CD14-positive monocyte (primary cell): ENCODE measurements around the gene CPSF6. TPM values are rescaled to one million over a fixed set of nuclear protein-coding genes. Genes with fewer than 3 reads are reported as not detected.

Experiments
- DNase-seq, 3 donors: peaks; one replicate each; pipeline ENCODE4 v3.0.0-alpha.2; 2011 to 2022
- H2AFZ ChIP-seq: 2 replicates; pipeline ENCODE4 v1.6.0; 2012; ENCODE audit warnings: mild to moderate bottlenecking, low read depth, low read length, inconsistent platforms; ENCODE audit not compliant: insufficient read depth, poor library complexity, severe bottlenecking
- H3K27ac ChIP-seq, 2 donors: 1 replicate in 1 of 2; 2 replicates in 1 of 2; pipeline ENCODE4 v1.5.1; 2012 to 2013; ENCODE audit warnings: low read length in 2 of 2, control low read depth in 1 of 2, inconsistent platforms in 1 of 2, low read depth in 1 of 2, mild to moderate bottlenecking in 1 of 2
- H3K27me3 ChIP-seq, 2 donors: one replicate each; pipeline versions ENCODE4 v1.6.0 to v1.6.1; 2011 to 2013; ENCODE audit warnings: low read length in 2 of 2; ENCODE audit not compliant: control insufficient read depth in 2 of 2, insufficient read depth in 2 of 2
- H3K36me3 ChIP-seq, 2 donors: replicated peaks in 1 of 2; 1 replicate in 1 of 2; 2 replicates in 1 of 2; pipeline versions ENCODE4 v1.5.1 to v1.6.1; 2012 to 2013; ENCODE audit warnings: low read length in 2 of 2, control low read depth in 1 of 2, inconsistent platforms in 1 of 2, mild to moderate bottlenecking in 1 of 2; ENCODE audit not compliant: insufficient read depth in 2 of 2, control insufficient read depth in 1 of 2
- H3K4me1 ChIP-seq, 2 donors: 1 replicate in 1 of 2; 2 replicates in 1 of 2; pipeline versions ENCODE4 v1.5.1 to v1.6.1; 2012 to 2013; ENCODE audit warnings: low read length in 2 of 2, control low read depth in 1 of 2, inconsistent platforms in 1 of 2, mild to moderate bottlenecking in 1 of 2, moderate library complexity in 1 of 2; ENCODE audit not compliant: insufficient read depth in 2 of 2, control insufficient read depth in 1 of 2
- H3K4me2 ChIP-seq: replicated peaks from 2 replicates; pipeline ENCODE3; 2012; ENCODE audit warnings: low read length, moderate library complexity, mild to moderate bottlenecking; ENCODE audit not compliant: poor library complexity, severe bottlenecking; ENCODE audit errors: extremely low read depth
- H3K4me3 ChIP-seq, 3 experiments: fragments of 200-600 bp in 1 of 3; sonication (generic) in 1 of 3; replicated peaks in 1 of 3; 1 replicate in 2 of 3; 2 replicates in 1 of 3; pipeline ENCODE4 v1.5.1; 2011 to 2013; ENCODE audit warnings: low read length in 3 of 3, mild to moderate bottlenecking in 3 of 3, control low read depth in 2 of 3, low read depth in 2 of 3, inconsistent platforms in 1 of 3, moderate library complexity in 1 of 3
- H3K79me2 ChIP-seq: 2 replicates; pipeline ENCODE4 v1.6.0; 2012; ENCODE audit warnings: mild to moderate bottlenecking, control low read depth, inconsistent platforms, low read length, moderate library complexity; ENCODE audit not compliant: insufficient read depth
- H3K9ac ChIP-seq: 2 replicates; pipeline ENCODE4 v1.6.0; 2017; ENCODE audit warnings: low read length, mild to moderate bottlenecking; ENCODE audit not compliant: insufficient read depth, poor library complexity, severe bottlenecking
- H3K9me3 ChIP-seq, 2 donors: replicated peaks in 1 of 2; 1 replicate in 1 of 2; 2 replicates in 1 of 2; pipeline versions ENCODE4 v1.5.1 to v1.6.1; 2012 to 2013; ENCODE audit warnings: low read length in 2 of 2, control low read depth in 1 of 2; ENCODE audit not compliant: control insufficient read depth in 1 of 2, insufficient read depth in 1 of 2
- H4K20me1 ChIP-seq: 2 replicates; pipeline ENCODE4 v1.6.0; 2012; ENCODE audit warnings: mild to moderate bottlenecking, low read length, control low read depth, moderate library complexity; ENCODE audit not compliant: insufficient read depth
- H3K27ac Mint-ChIP-seq, 7 donors: one replicate each; pipeline ENCODE4 v1.8.0; 2020; ENCODE audit warnings: mild to moderate bottlenecking in 7 of 7, mixed read lengths in 7 of 7, moderate library complexity in 6 of 7, inconsistent platforms in 2 of 7
- H3K27me3 Mint-ChIP-seq, 3 donors: one replicate each; pipeline ENCODE4 v1.8.0; 2021 to 2022; ENCODE audit warnings: low read depth in 3 of 3, mild to moderate bottlenecking in 3 of 3, mixed read lengths in 3 of 3, moderate library complexity in 3 of 3, inconsistent platforms in 1 of 3
- H3K36me3 Mint-ChIP-seq, 2 donors: one replicate each; pipeline ENCODE4 v1.8.0; 2020; ENCODE audit warnings: mixed read lengths in 2 of 2, inconsistent platforms in 1 of 2, mild to moderate bottlenecking in 1 of 2
- H3K4me1 Mint-ChIP-seq: one replicate; pipeline ENCODE4 v1.8.0; 2020; ENCODE audit warnings: mild to moderate bottlenecking, mixed read lengths
- H3K4me3 Mint-ChIP-seq, 2 donors: one replicate each; pipeline ENCODE4 v1.8.0; 2020; ENCODE audit warnings: mild to moderate bottlenecking in 2 of 2, mixed read lengths in 2 of 2, moderate library complexity in 1 of 2
- H3K9me3 Mint-ChIP-seq, 7 donors: one replicate each; pipeline ENCODE4 v1.8.0; 2020 to 2022; ENCODE audit warnings: mixed read lengths in 7 of 7, mild to moderate bottlenecking in 6 of 7, moderate library complexity in 6 of 7, inconsistent platforms in 2 of 7
- CTCF ChIP-seq: fragments of 200-600 bp; IDR thresholded peaks from one replicate; pipeline ENCODE4 v1.8.0; 2022; ENCODE audit warnings: antibody characterized with exemption, mild to moderate bottlenecking
- WGBS: methylation state at CpG from one replicate; pipeline ENCODE4 v1.1.5; 2013; ENCODE audit warnings: missing lambda C conversion rate; ENCODE audit not compliant: insufficient coverage; 5-methylcytosine and 5-hydroxymethylcytosine counted together
- intact Hi-C, 2 donors: fragments of 100-400 bp; cut with micrococcal nuclease; formaldehyde crosslinking; loops; one replicate each; pipeline versions ENCODE4 v1.15.0 to v1.15.1; 2023
- polyA plus RNA-seq, 3 donors: library from polyadenylated mRNA; depleted of rRNA in 1 of 3; unstranded in 2 of 3; stranded (reverse) in 1 of 3; fragments of 300-500 nt in 2 of 3; fragments of >200 nt in 1 of 3; fragmentation: Illumina TruSeq in 2 of 3; gene quantifications; 1 replicate in 2 of 3; 2 replicates in 1 of 3; pipeline ENCODE4 v1.2.3, GENCODE V29; 2012 to 2021

CPSF6 gene
- polyA plus RNA-seq, 3 donors, result 18.3 to 38.0 (median 35.4) TPM

- WGBS, result no CpG with 5 or more reads among the region's 1 CpG
- no peaks in the 10 kb centered on the region for H3K27me3 ChIP-seq
- intact Hi-C loops, result loop anchor here in 1 of 2 donors (5.0 kb wide), 1 partner anchor 385 kb away; no protein-coding TSS in a partner anchor
Observed at GRCh38 chr12:69252033-69252432, 12.7 kb downstream of the CPSF6 start.

GRCh38 chr12:69254046-69254445 is 14.7 kb downstream of the CPSF6 start:
- Histone ChIP-seq H4K20me1 (peaks cover 54% of the 10 kb centered on the region), H3K27me3 (no peaks in the 10 kb centered on the region), H3K27ac (peak overlapping the region in 1 of 2 donors; percentile 34), H3K9me3 (no peaks in the 10 kb centered on the region), H2AFZ (no peak overlapping the region), H3K4me1 (peaks cover 16 to 17% of the 10 kb centered on the region in 2 donors), H3K4me2 (no peak overlapping the region), H3K9ac (no peak overlapping the region), H3K4me3 (no peak overlapping the region), H3K36me3 (peaks cover 17 to 43% of the 10 kb centered on the region in 2 donors), H3K79me2 (peaks cover 88% of the 10 kb centered on the region)
- Mint-ChIP-seq H3K36me3 (peaks cover 19 to 29% of the 10 kb centered on the region in 2 donors), H3K27me3 (no peaks in the 10 kb centered on the region), H3K4me3 (no peak overlapping the region), H3K9me3 (no peaks in the 10 kb centered on the region), H3K27ac (peak overlapping the region in 6 of 7 donors; percentile 18 to 77 (median 58)), H3K4me1 (peaks cover 42% of the 10 kb centered on the region)
- TF ChIP-seq CTCF, result peak; percentile 85
- peak; percentile 42 to 60 (median 51) for DNase-seq
- intact Hi-C loops, result loop anchor here in 1 of 2 donors (5.0 kb wide), 1 partner anchor 387 kb away; no protein-coding TSS in a partner anchor

More at GRCh38 chr12:69252033-69252432, 12.7 kb downstream of the CPSF6 start:
- Histone ChIP-seq H3K4me2 (no peak overlapping the region), H3K9ac (no peak overlapping the region), H3K4me3 (no peak overlapping the region), H3K36me3 (peaks cover 5 to 24% of the 10 kb centered on the region in 2 donors), H3K4me1 (peaks cover 7 to 8% of the 10 kb centered on the region in 2 donors), H2AFZ (no peak overlapping the region), H3K9me3 (no peaks in the 10 kb centered on the region), H3K27ac (peak overlapping the region in 1 of 2 donors; percentile 17), H3K79me2 (peaks cover 92% of the 10 kb centered on the region), H4K20me1 (peaks cover 60% of the 10 kb centered on the region)
- peaks cover 39% of the 10 kb centered on the region for H3K4me1 Mint-ChIP-seq
- H3K27ac Mint-ChIP-seq, result peak overlapping the region in 5 of 7 donors; percentile 33 to 83 (median 66)
- H3K9me3 Mint-ChIP-seq, result no peaks in the 10 kb centered on the region
- no peak for DNase-seq
- peaks cover 9 to 21% of the 10 kb centered on the region in 2 donors for H3K36me3 Mint-ChIP-seq
- H3K27me3 Mint-ChIP-seq, result no peaks in the 10 kb centered on the region
- no peak overlapping the region for H3K4me3 Mint-ChIP-seq
- no peak for TF ChIP-seq CTCF
